CD4-positive, CD25-positive, alpha-beta regulatory T cell (primary cell): ENCODE results near the gene SNCA. TPM values are rescaled to one million over a fixed set of nuclear protein-coding genes. Genes with fewer than 3 reads are reported as not detected.

Experiments
- ATAC-seq, 2 donors: fragments of 150-1000 bp; cut with Tn5 transposase; one replicate each; pipeline ENCODE4 v1.10.0; 2021; ENCODE audit warnings: low read depth in 2 of 2, moderate number of reproducible peaks in 2 of 2, moderate library complexity in 1 of 2
- DNase-seq, 3 donors: peaks; one replicate each; pipeline versions ENCODE4 v3.0.0 to v3.0.0-alpha.2; 2012 to 2022; ENCODE audit warnings: mixed read lengths in 1 of 3
- H3K27ac ChIP-seq: one replicate; pipeline ENCODE4 v1.7.0; 2013; ENCODE audit warnings: mild to moderate bottlenecking, low read length; ENCODE audit not compliant: insufficient read depth, poor library complexity, severe bottlenecking
- H3K27me3 ChIP-seq: one replicate; pipeline ENCODE4 v1.7.0; 2013; ENCODE audit warnings: low read length; ENCODE audit not compliant: control insufficient read depth, insufficient read depth
- H3K36me3 ChIP-seq: one replicate; pipeline ENCODE4 v1.7.0; 2013; ENCODE audit warnings: mild to moderate bottlenecking, low read length, moderate library complexity; ENCODE audit not compliant: control insufficient read depth, insufficient read depth
- H3K4me1 ChIP-seq: 2 replicates; pipeline ENCODE4 v1.7.0; 2013; ENCODE audit warnings: mild to moderate bottlenecking, low read length; ENCODE audit not compliant: insufficient read depth, control insufficient read depth, poor library complexity, severe bottlenecking
- H3K4me3 ChIP-seq: one replicate; pipeline ENCODE4 v1.7.0; 2013; ENCODE audit warnings: low read depth, mild to moderate bottlenecking, low read length, moderate library complexity
- H3K9me3 ChIP-seq, 2 experiments: 1 replicate in 1 of 2; 2 replicates in 1 of 2; pipeline ENCODE4 v1.7.0; 2013; ENCODE audit warnings: low read length in 2 of 2, mild to moderate bottlenecking in 1 of 2, moderate library complexity in 1 of 2; ENCODE audit not compliant: control insufficient read depth in 2 of 2
- H3K27ac Mint-ChIP-seq, 3 donors: one replicate each; pipeline ENCODE4 v1.8.0; 2020 to 2022; ENCODE audit warnings: mild to moderate bottlenecking in 3 of 3, mixed read lengths in 3 of 3, moderate library complexity in 2 of 3
- H3K27me3 Mint-ChIP-seq: one replicate; pipeline ENCODE4 v1.8.0; 2022; ENCODE audit warnings: mild to moderate bottlenecking, mixed read lengths
- H3K36me3 Mint-ChIP-seq: one replicate; pipeline ENCODE4 v1.8.0; 2020; ENCODE audit warnings: mixed read lengths
- H3K4me1 Mint-ChIP-seq, 4 donors: one replicate each; pipeline ENCODE4 v1.8.0; 2020 to 2022; ENCODE audit warnings: mixed read lengths in 4 of 4, mild to moderate bottlenecking in 1 of 4
- H3K4me3 Mint-ChIP-seq, 4 donors: one replicate each; pipeline ENCODE4 v1.8.0; 2020 to 2022; ENCODE audit warnings: mild to moderate bottlenecking in 4 of 4, mixed read lengths in 4 of 4, moderate library complexity in 3 of 4
- H3K9me3 Mint-ChIP-seq, 7 donors: one replicate each; pipeline ENCODE4 v1.8.0; 2020 to 2022; ENCODE audit warnings: mixed read lengths in 7 of 7, mild to moderate bottlenecking in 3 of 7, moderate library complexity in 2 of 7
- polyA plus RNA-seq, 4 donors: library from polyadenylated mRNA; unstranded; fragments of 300-500 nt; fragmentation: Illumina TruSeq; gene quantifications; one replicate each; pipeline ENCODE4 v1.2.3, GENCODE V29; 2021
- total RNA-seq: library from RNA; stranded (reverse); gene quantifications from one replicate; pipeline ENCODE4 v1.2.3, GENCODE V29; 2022

Gene SNCA
- total and polyA plus RNA-seq, 5 donors from 2014 or later = 0.29 to 2.3 (median 1.9) TPM; not detected in 2

DNA sequence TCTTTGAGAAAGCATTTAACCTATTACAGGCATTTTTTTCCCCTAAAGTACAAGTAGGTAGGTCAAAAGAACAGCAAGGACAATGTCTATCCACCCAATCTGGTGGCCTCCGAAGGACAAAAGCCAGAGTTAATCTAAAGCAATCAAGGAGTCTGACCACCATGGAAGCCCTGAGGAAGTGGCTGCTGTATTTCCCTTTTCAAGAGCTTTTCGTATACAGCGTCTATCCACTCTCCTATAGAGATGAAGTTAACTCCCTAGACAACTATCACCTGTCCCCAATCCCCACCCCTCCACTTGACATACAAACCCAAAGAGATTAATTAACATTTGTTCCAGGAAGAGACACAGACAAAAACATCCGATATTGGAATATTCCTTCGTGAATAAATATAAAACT, 85.5 kb downstream of the SNCA start:
- no peaks in the 10 kb centered on the region for H3K27me3 ChIP-seq
- no peaks in the 10 kb centered on the region for H3K4me1 Mint-ChIP-seq
- H3K27me3 Mint-ChIP-seq = peaks cover 5% of the 10 kb centered on the region
- no peak overlapping the region for H3K27ac ChIP-seq
- peaks cover 0 to 2% (median 0%) of the 10 kb centered on the region in 7 donors for H3K9me3 Mint-ChIP-seq
- no peak overlapping the region for H3K27ac Mint-ChIP-seq
- DNase-seq (no peak), ATAC-seq (no peak)
- no peaks in the 10 kb centered on the region for H3K36me3 Mint-ChIP-seq
- H3K36me3 ChIP-seq = no peaks in the 10 kb centered on the region
- H3K9me3 ChIP-seq = no peaks in the 10 kb centered on the region
- H3K4me1 ChIP-seq = no peaks in the 10 kb centered on the region
- H3K4me3 Mint-ChIP-seq = no peak overlapping the region
- no peak overlapping the region for H3K4me3 ChIP-seq

DNA sequence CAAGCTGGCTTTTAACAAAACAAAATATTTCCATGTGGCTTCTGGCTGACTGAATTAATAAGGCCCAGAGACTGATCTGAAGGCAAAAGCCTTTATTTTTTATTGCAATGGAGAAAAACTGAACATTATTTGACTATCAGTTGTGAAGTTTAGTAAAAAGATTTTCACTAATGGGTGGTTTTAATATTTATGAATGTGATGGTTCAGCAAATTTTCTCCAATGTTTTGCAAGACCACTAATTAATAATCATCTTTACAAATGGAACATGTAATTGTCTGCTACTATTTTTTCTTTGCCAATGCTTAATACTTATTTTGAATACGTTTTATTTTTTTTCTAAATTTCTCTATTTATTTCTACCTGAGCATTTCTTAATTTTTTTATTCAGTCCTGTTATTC, 90.6 kb downstream of the SNCA start:
- no peak overlapping the region for H3K27ac ChIP-seq
- H3K27me3 ChIP-seq = no peaks in the 10 kb centered on the region
- Mint-ChIP-seq H3K4me1 (no peaks in the 10 kb centered on the region), H3K27me3 (no peaks in the 10 kb centered on the region), H3K36me3 (no peaks in the 10 kb centered on the region), H3K27ac (no peak overlapping the region), H3K9me3 (no peaks in the 10 kb centered on the region), H3K4me3 (no peak overlapping the region)
- no peak overlapping the region for H3K4me3 ChIP-seq
- no peaks in the 10 kb centered on the region for H3K4me1 ChIP-seq
- DNase-seq (no peak), ATAC-seq (no peak)
- H3K36me3 ChIP-seq = no peaks in the 10 kb centered on the region
- H3K9me3 ChIP-seq = no peaks in the 10 kb centered on the region

DNA sequence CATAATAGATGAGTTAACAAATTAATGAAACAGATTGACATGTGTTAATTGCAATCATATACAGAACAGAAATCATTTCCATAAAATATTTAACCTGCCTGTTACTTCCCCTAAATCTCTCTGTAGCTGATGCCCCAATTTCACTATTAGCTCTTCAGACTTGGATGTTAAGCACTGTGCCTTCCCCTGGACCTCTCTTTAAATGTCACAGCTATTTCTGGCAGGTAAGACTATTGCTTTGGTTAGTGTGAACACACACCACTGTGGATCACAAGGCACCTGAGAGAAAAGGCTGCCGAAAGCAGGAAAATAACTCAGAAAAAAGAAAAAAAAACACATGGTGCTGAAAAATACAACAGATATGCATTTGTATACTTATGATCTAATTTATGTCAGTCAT, 91.3 kb downstream of the SNCA start:
- Mint-ChIP-seq H3K4me3 (no peak overlapping the region), H3K36me3 (no peaks in the 10 kb centered on the region), H3K4me1 (no peaks in the 10 kb centered on the region), H3K9me3 (no peaks in the 10 kb centered on the region), H3K27me3 (no peaks in the 10 kb centered on the region), H3K27ac (no peak overlapping the region)
- Histone ChIP-seq H3K27me3 (no peaks in the 10 kb centered on the region), H3K4me3 (no peak overlapping the region), H3K36me3 (no peaks in the 10 kb centered on the region), H3K27ac (no peak overlapping the region), H3K4me1 (no peaks in the 10 kb centered on the region), H3K9me3 (no peaks in the 10 kb centered on the region)
- DNase-seq = no peak
- no peak for ATAC-seq

DNA sequence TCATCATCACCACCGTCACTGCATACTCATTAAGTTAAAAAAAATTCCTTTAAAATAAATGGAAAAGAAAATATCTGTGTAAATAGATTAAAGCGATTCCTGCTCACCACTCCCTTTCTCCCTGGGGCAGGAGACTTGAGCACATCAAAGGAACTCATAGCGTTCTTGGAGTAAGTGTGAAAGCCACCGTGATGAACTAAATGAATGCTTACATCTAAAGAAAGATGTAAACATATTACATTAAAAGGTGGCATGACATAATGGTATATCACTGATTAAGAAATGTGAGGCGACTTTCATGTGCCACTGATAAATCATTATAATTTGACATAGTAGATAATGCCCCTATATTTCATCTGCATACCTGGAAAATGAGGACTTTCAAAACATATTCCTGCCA, 92.0 kb downstream of the SNCA start:
- Histone ChIP-seq H3K27me3 (no peaks in the 10 kb centered on the region), H3K9me3 (no peaks in the 10 kb centered on the region), H3K4me3 (no peak overlapping the region), H3K36me3 (no peaks in the 10 kb centered on the region), H3K27ac (no peak overlapping the region), H3K4me1 (no peaks in the 10 kb centered on the region)
- H3K36me3 Mint-ChIP-seq = no peaks in the 10 kb centered on the region
- no peaks in the 10 kb centered on the region for H3K4me1 Mint-ChIP-seq
- no peaks in the 10 kb centered on the region for H3K27me3 Mint-ChIP-seq
- no peak overlapping the region for H3K4me3 Mint-ChIP-seq
- no peak for DNase-seq
- ATAC-seq = no peak
- H3K27ac Mint-ChIP-seq = no peak overlapping the region
- no peaks in the 10 kb centered on the region for H3K9me3 Mint-ChIP-seq

DNA sequence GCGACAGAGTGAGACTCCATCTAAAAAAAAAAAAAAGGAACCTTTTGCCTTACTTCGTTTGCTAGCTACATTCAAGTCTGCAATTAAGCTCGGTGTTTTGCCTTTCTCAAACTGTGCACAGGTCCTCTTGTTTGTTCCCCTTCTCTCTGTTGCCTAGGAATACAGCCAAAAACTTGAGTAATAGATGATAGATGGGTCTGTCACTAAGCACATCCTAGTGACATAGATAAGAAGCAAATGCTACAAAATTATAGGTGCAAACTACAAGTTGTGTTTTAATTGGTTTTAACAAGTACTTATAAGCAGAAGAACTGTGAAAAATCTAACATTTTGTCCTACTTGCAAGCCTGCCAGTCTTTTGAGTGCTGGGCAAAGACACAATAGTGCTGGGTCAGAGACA, 95.2 kb downstream of the SNCA start:
- no peak overlapping the region for H3K27ac ChIP-seq
- H3K4me1 ChIP-seq = no peaks in the 10 kb centered on the region
- Mint-ChIP-seq H3K36me3 (no peaks in the 10 kb centered on the region), H3K9me3 (no peaks in the 10 kb centered on the region), H3K27ac (no peak overlapping the region), H3K4me1 (no peaks in the 10 kb centered on the region), H3K27me3 (no peaks in the 10 kb centered on the region), H3K4me3 (no peak overlapping the region)
- DNase-seq (no peak), ATAC-seq (no peak)
- no peaks in the 10 kb centered on the region for H3K9me3 ChIP-seq
- H3K27me3 ChIP-seq = no peaks in the 10 kb centered on the region
- H3K36me3 ChIP-seq = no peaks in the 10 kb centered on the region
- no peak overlapping the region for H3K4me3 ChIP-seq

DNA sequence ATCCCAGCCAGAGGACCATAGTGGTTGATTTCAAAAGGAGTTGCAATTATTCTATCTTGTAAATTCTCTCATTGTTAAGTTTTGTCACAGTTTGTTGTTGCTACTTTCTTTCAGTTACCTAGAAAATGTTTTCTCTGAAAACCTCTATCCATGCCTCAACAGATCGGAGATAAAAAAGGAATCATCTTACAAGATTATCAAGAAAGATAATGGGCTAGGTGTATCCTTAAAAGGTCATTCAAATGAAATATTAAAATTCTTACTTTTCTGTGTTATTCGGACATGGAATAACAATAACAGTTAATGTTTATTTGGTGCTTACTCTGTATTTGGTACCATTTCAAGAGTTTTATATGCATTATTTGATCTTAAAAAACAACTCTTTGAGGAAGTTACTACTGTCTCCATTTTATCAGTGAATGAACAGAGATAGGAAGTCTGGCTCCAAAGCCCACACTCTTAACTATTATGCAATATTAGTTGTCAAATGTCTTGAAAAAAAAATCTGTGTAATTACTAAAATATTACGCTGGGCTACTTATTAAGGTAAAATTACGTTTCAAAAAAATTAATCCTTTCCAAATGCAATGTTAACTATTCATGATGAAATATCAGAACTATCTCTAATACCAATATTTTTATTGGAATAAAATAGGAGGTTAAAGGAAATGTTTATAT, 97.5 kb downstream of the SNCA start:
- H3K36me3 Mint-ChIP-seq = no peaks in the 10 kb centered on the region
- H3K9me3 Mint-ChIP-seq = no peaks in the 10 kb centered on the region
- no peak overlapping the region for H3K27ac ChIP-seq
- no peaks in the 10 kb centered on the region for H3K4me1 ChIP-seq
- H3K4me3 ChIP-seq = no peak overlapping the region
- DNase-seq (no peak), ATAC-seq (no peak)
- no peaks in the 10 kb centered on the region for H3K27me3 ChIP-seq
- H3K27me3 Mint-ChIP-seq = no peaks in the 10 kb centered on the region
- H3K27ac Mint-ChIP-seq = no peak overlapping the region
- H3K4me1 Mint-ChIP-seq = no peaks in the 10 kb centered on the region
- H3K36me3 ChIP-seq = no peaks in the 10 kb centered on the region
- no peak overlapping the region for H3K4me3 Mint-ChIP-seq
- H3K9me3 ChIP-seq = no peaks in the 10 kb centered on the region

DNA sequence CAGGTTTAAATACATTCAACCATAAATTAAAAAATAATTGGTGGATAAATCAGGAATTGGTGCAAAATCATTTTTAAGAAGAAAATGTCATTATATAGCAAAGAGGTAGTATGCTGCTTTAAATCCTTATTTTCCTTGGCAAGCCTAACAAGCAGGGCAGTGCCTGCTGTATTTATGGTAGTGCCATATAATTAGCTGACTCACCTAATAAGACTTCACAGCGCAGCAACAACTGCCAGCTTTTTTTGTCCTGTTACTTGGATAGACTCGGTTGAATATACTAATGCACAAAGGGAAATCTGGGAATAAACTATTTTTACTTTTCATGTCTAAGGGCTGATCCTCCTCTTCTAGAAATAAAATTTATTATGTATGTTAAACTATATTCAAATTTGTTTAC, 99.1 kb downstream of the SNCA start:
- H3K27me3 Mint-ChIP-seq = no peaks in the 10 kb centered on the region
- no peaks in the 10 kb centered on the region for H3K9me3 ChIP-seq

DNA sequence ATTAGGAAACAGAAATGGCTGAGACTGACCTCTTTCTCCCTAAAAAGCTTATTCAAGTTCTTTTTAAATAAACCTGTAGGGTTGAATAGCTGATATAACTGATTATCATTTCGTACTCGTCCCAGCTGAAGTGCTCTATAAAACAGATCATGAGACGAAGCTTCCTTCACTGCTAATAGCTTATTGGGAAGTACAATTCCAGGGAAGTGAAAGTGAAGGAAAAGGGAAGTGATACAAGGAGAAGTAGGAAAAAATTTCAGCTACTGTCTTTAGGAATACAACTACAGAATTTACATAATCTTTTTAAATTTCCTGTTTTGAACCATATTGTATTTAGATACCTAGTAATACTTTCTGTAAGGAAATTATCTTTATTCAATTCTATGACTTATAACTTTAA, 103.0 kb downstream of the SNCA start:
- Mint-ChIP-seq H3K36me3 (no peaks in the 10 kb centered on the region), H3K4me1 (no peaks in the 10 kb centered on the region), H3K27me3 (no peaks in the 10 kb centered on the region), H3K9me3 (no peaks in the 10 kb centered on the region), H3K27ac (no peak overlapping the region), H3K4me3 (no peak overlapping the region)
- Histone ChIP-seq H3K9me3 (no peaks in the 10 kb centered on the region), H3K27ac (no peak overlapping the region), H3K27me3 (no peaks in the 10 kb centered on the region), H3K4me3 (no peak overlapping the region), H3K4me1 (no peaks in the 10 kb centered on the region), H3K36me3 (no peaks in the 10 kb centered on the region)
- ATAC-seq (no peak), DNase-seq (no peak)

More for the DNA sequence above, 99.1 kb downstream of the SNCA start:
- Mint-ChIP-seq H3K4me3 (no peak overlapping the region), H3K4me1 (no peaks in the 10 kb centered on the region), H3K27ac (no peak overlapping the region), H3K36me3 (no peaks in the 10 kb centered on the region), H3K9me3 (no peaks in the 10 kb centered on the region)
- no peak overlapping the region for H3K4me3 ChIP-seq
- no peaks in the 10 kb centered on the region for H3K4me1 ChIP-seq
- no peak overlapping the region for H3K27ac ChIP-seq
- DNase-seq = no peak
- H3K36me3 ChIP-seq = no peaks in the 10 kb centered on the region
- no peak for ATAC-seq
- no peaks in the 10 kb centered on the region for H3K27me3 ChIP-seq
